IMR-90 (cell line): ENCODE measurements around the gene PARP1. TPM values are rescaled to one million over a fixed set of nuclear protein-coding genes. Genes with fewer than 3 reads are reported as not detected.

Experiments
- ATAC-seq: fragments of 200-7000 bp; cut with Tn5 transposase; 2 replicates; pipeline ENCODE4 v1.9.1; 2020; ENCODE audit warnings: low read depth, mild to moderate bottlenecking, moderate library complexity
- BruUV-seq: library from RNA; stranded (reverse); fragments of 400-500 nt; replicated peaks from 2 replicates; lab custom pipeline; 2021; lab: Mats Ljungman, UMichigan
- CTCF ChIA-PET: fragments of 300-600 bp; formaldehyde crosslinking; extraction: SDS; loops from one replicate; lab custom pipeline; 2021; ENCODE audit warnings: antibody characterized with exemption; lab: Yijun Ruan, JAX
- POLR2A ChIA-PET: fragments of 300-600 bp; sonication (Branson Sonifier 250); formaldehyde crosslinking; loops from one replicate; lab custom pipeline; 2022; ENCODE audit warnings: antibody characterized with exemption; ENCODE audit not compliant: unreplicated experiment; lab: Charles Lee
- DNase-seq: peaks from one replicate; pipeline ENCODE4 v3.0.0; 2013
- H2AFZ ChIP-seq: replicated peaks from 2 replicates; pipeline ENCODE3; 2013; ENCODE audit warnings: low read length, mild to moderate bottlenecking; ENCODE audit not compliant: poor library complexity
- H2AK5ac ChIP-seq: 2 replicates; pipeline ENCODE4 v1.6.1; 2013; ENCODE audit warnings: low read depth, low read length, inconsistent platforms
- H2AK9ac ChIP-seq: replicated peaks from 2 replicates; pipeline ENCODE3; 2013; ENCODE audit warnings: mild to moderate bottlenecking, low read depth, low read length, moderate library complexity; ENCODE audit not compliant: poor library complexity
- H2BK120ac ChIP-seq: 2 replicates; pipeline ENCODE4 v1.6.1; 2013; ENCODE audit warnings: low read depth, low read length, inconsistent platforms
- H2BK15ac ChIP-seq: 3 replicates; pipeline ENCODE4 v1.6.1; 2013; ENCODE audit warnings: low read depth, low read length, inconsistent platforms
- H2BK20ac ChIP-seq: 2 replicates; pipeline ENCODE4 v1.6.1; 2013; ENCODE audit warnings: low read depth, mild to moderate bottlenecking, inconsistent platforms, low read length, moderate library complexity
- H2BK5ac ChIP-seq: 2 replicates; pipeline ENCODE4 v1.6.1; 2013; ENCODE audit warnings: mild to moderate bottlenecking, low read depth, low read length, inconsistent platforms; ENCODE audit not compliant: poor library complexity, severe bottlenecking
- H3K14ac ChIP-seq: replicated peaks from 2 replicates; pipeline ENCODE4 v1.6.1; 2013; ENCODE audit warnings: low read depth, low read length, inconsistent platforms
- H3K18ac ChIP-seq: 2 replicates; pipeline ENCODE4 v1.6.1; 2013; ENCODE audit warnings: low read depth, low read length, control low read depth
- H3K23ac ChIP-seq: 2 replicates; pipeline ENCODE4 v1.6.1; 2013; ENCODE audit warnings: low read depth, low read length, inconsistent platforms
- H3K27ac ChIP-seq: 2 replicates; pipeline ENCODE4 v1.5.1; 2013; ENCODE audit warnings: mild to moderate bottlenecking, control low read depth, low read length; ENCODE audit not compliant: insufficient read depth
- H3K27me3 ChIP-seq: 2 replicates; pipeline ENCODE4 v1.6.1; 2013; ENCODE audit warnings: low read length; ENCODE audit not compliant: control insufficient read depth, insufficient read depth
- H3K36me3 ChIP-seq: 2 replicates; pipeline ENCODE4 v1.6.1; 2013; ENCODE audit warnings: low read length, mixed read lengths; ENCODE audit not compliant: control insufficient read depth, insufficient read depth
- H3K4ac ChIP-seq: 2 replicates; pipeline ENCODE4 v1.6.1; 2013; ENCODE audit warnings: low read depth, low read length, inconsistent platforms
- H3K4me1 ChIP-seq: 2 replicates; pipeline ENCODE4 v1.6.1; 2013; ENCODE audit warnings: low read length, mixed read lengths; ENCODE audit not compliant: control insufficient read depth, insufficient read depth
- H3K4me2 ChIP-seq: 2 replicates; pipeline ENCODE4 v1.6.1; 2013; ENCODE audit warnings: low read depth, mild to moderate bottlenecking, control low read depth, low read length, moderate library complexity
- H3K4me3 ChIP-seq: 2 replicates; pipeline ENCODE4 v1.5.1; 2013; ENCODE audit warnings: low read depth, mild to moderate bottlenecking, control low read depth, low read length, moderate library complexity; ENCODE audit not compliant: insufficient read depth
- H3K56ac ChIP-seq: 2 replicates; pipeline ENCODE4 v1.6.1; 2013; ENCODE audit warnings: low read length, inconsistent platforms; ENCODE audit not compliant: insufficient read depth; ENCODE audit errors: extremely low read depth
- H3K79me1 ChIP-seq, 2 experiments: 2 replicates each; pipeline ENCODE4 v1.6.1; 2013; ENCODE audit warnings: low read length in 2 of 2, inconsistent platforms in 1 of 2, low read depth in 1 of 2
- H3K9ac ChIP-seq: 2 replicates; pipeline ENCODE4 v1.6.1; 2013; ENCODE audit warnings: low read depth, low read length, control low read depth
- H3K9me1 ChIP-seq: 2 replicates; pipeline ENCODE4 v1.6.1; 2013; ENCODE audit warnings: low read length, inconsistent platforms; ENCODE audit not compliant: insufficient read depth
- H3K9me3 ChIP-seq: 2 replicates; pipeline ENCODE4 v1.6.1; 2013; ENCODE audit warnings: low read length; ENCODE audit not compliant: control insufficient read depth, insufficient read depth
- H4K20me1 ChIP-seq: 2 replicates; pipeline ENCODE4 v1.6.1; 2013; ENCODE audit warnings: low read length, inconsistent platforms; ENCODE audit not compliant: insufficient read depth
- H4K5ac ChIP-seq: 2 replicates; pipeline ENCODE4 v1.6.1; 2013; ENCODE audit warnings: mild to moderate bottlenecking, low read depth, low read length, control low read depth
- H4K8ac ChIP-seq, 2 experiments: 2 replicates each; pipeline ENCODE4 v1.6.1; 2013; ENCODE audit warnings: low read depth in 2 of 2, low read length in 2 of 2, control low read depth in 1 of 2, inconsistent platforms in 1 of 2
- H4K91ac ChIP-seq: 2 replicates; pipeline ENCODE4 v1.6.1; 2013; ENCODE audit warnings: low read depth, low read length, inconsistent platforms; ENCODE audit not compliant: insufficient read depth
- BHLHE40 ChIP-seq: fragments of 150-350 bp; IDR thresholded peaks from 2 replicates; pipeline ENCODE4 v1.6.1; 2016; ENCODE audit warnings: mild to moderate bottlenecking, low read depth, low read length
- CEBPB ChIP-seq: IDR thresholded peaks from 2 replicates; pipeline ENCODE4 v1.6.1; 2012; ENCODE audit warnings: low read depth, low read length, improper control_type of control experiment
- CHD1 ChIP-seq: IDR thresholded peaks from 2 replicates; pipeline ENCODE4 v1.6.1; 2012; ENCODE audit warnings: low read depth, low read length, improper control_type of control experiment
- ELK1 ChIP-seq: fragments of 150-350 bp; IDR thresholded peaks from 2 replicates; pipeline ENCODE4 v1.6.1; 2016; ENCODE audit warnings: low read depth, mild to moderate bottlenecking, low read length, moderate library complexity, borderline replicate concordance
- FOS ChIP-seq: fragments of 150-350 bp; IDR thresholded peaks from 2 replicates; pipeline ENCODE4 v1.6.1; 2016; ENCODE audit warnings: low read depth, low read length
- MAFK ChIP-seq: IDR thresholded peaks from 2 replicates; pipeline ENCODE4 v1.6.1; 2012; ENCODE audit warnings: low read depth, low read length, improper control_type of control experiment
- MAZ ChIP-seq: IDR thresholded peaks from 2 replicates; pipeline ENCODE4 v1.6.1; 2012; ENCODE audit warnings: low read depth, mild to moderate bottlenecking, low read length, improper control_type of control experiment, moderate library complexity, borderline replicate concordance
- MXI1 ChIP-seq: IDR thresholded peaks from 2 replicates; pipeline ENCODE4 v1.6.1; 2012; ENCODE audit warnings: low read depth, mild to moderate bottlenecking, low read length, moderate library complexity, borderline replicate concordance
- NFE2L2 ChIP-seq: fragments of 150-350 bp; IDR thresholded peaks from 2 replicates; pipeline ENCODE4 v1.6.1; 2016; ENCODE audit warnings: low read depth, mild to moderate bottlenecking, low read length
- POLR2A ChIP-seq: IDR thresholded peaks from 2 replicates; pipeline ENCODE4 v1.6.1; 2012; ENCODE audit warnings: mild to moderate bottlenecking, low read depth, low read length
- RAD21 ChIP-seq: IDR thresholded peaks from 2 replicates; pipeline ENCODE4 v1.6.1; 2012; ENCODE audit warnings: low read length, improper control_type of control experiment
- RCOR1 ChIP-seq: IDR thresholded peaks from 2 replicates; pipeline ENCODE4 v1.6.1; 2012; ENCODE audit warnings: mild to moderate bottlenecking, low read length, improper control_type of control experiment; ENCODE audit not compliant: insufficient replicate concordance
- RFX5 ChIP-seq: IDR thresholded peaks from 2 replicates; pipeline ENCODE4 v1.8.0; 2012; ENCODE audit warnings: low read depth, mild to moderate bottlenecking, low read length, moderate library complexity
- SMC3 ChIP-seq: fragments of 150-350 bp; IDR thresholded peaks from 2 replicates; pipeline ENCODE4 v1.6.1; 2016; ENCODE audit warnings: low read depth, mild to moderate bottlenecking, antibody characterized with exemption, low read length, moderate library complexity
- WGBS, 2 experiments: methylation state at CpG; one replicate each; pipeline versions ENCODE4 v1.1.5 to v1.1.7; 2013; ENCODE audit warnings: missing lambda C conversion rate in 2 of 2; ENCODE audit not compliant: insufficient read length in 1 of 2; ENCODE audit errors: extremely low coverage in 2 of 2; 5-methylcytosine and 5-hydroxymethylcytosine counted together
- dilution Hi-C: fragments of 300-500 bp; cut with HindIII; formaldehyde crosslinking; loops from one replicate; pipeline ENCODE4 v1.14.3; 2018; ENCODE audit warnings: low sequenced_read_pairs; ENCODE audit not compliant: unreplicated experiment
- in situ Hi-C: fragments of 300-500 bp; cut with MboI; formaldehyde crosslinking; loops from 3 replicates; pipeline ENCODE4 v1.14.3; 2019; ENCODE audit warnings: low sequenced_read_pairs, inconsistent platforms, mixed read lengths
- intact Hi-C: fragments of 100-400 bp; cut with micrococcal nuclease; formaldehyde crosslinking; loops from 2 replicates; pipeline ENCODE4 v1.10.0; 2022
- polyA plus RNA-seq, 3 experiments: library from polyadenylated mRNA; depleted of rRNA; stranded (reverse); fragments of >200 nt; gene quantifications; 2 replicates each; pipeline ENCODE4 v1.2.3, GENCODE V29; 2012; ENCODE audit warnings: low replicate concordance in 1 of 3
- total RNA-seq: library from RNA; depleted of rRNA; stranded (reverse); fragments of >200 nt; gene quantifications from 2 replicates; pipeline ENCODE4 v1.2.3, GENCODE V29; 2012
- TF ChIP-seq, protein P1 (sequence below): fragments of 150-350 bp; IDR thresholded peaks from 2 replicates; pipeline ENCODE4 v1.6.1; 2017; ENCODE audit warnings: mild to moderate bottlenecking, antibody characterized with exemption, low read length, low read depth

Gene PARP1
- total and polyA plus RNA-seq, 2 of the 4 experiments (the other 2 are of a cell fraction): 86.5 to 105 TPM

DNA sequence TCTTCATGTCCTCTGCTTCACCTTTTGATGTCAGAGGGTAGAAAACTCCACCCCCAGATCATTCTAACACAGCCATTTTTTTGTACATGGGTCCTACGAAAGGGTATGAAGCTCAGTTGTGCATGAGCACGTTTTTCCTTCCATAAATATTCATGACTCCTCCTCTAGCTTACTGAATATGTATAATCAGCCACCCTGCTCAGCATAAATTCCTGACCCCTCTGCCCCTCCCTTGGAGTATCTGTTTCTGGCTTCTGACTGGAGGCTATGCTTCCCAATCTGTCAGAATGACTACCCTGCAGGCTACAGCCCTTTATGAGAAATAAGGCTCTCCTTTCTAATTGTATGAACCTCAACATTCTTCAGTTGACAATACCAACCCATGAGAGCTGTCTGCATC, 42.8 kb upstream of the PARP1 start:
- no peaks in the 10 kb centered on the region for H3K9me3 ChIP-seq

More for the DNA sequence above, 42.8 kb upstream of the PARP1 start:
- Histone ChIP-seq H4K20me1 (no peaks in the 10 kb centered on the region), H3K4me1 (no peaks in the 10 kb centered on the region), H3K9ac (no peak overlapping the region), H2BK120ac (no peak overlapping the region), H4K8ac (no peak overlapping the region), H2BK5ac (no peak overlapping the region), H3K23ac (no peak overlapping the region), H3K4me3 (no peak overlapping the region), H4K91ac (no peak overlapping the region), H4K5ac (no peak overlapping the region), H3K4ac (no peak overlapping the region), H3K27ac (no peak overlapping the region), H3K27me3 (peaks cover 12% of the 10 kb centered on the region), H2AK9ac (no peak overlapping the region), H2AK5ac (no peak overlapping the region), H3K9me1 (no peaks in the 10 kb centered on the region), H3K4me2 (no peak overlapping the region), H3K18ac (no peak overlapping the region), H3K14ac (no peak overlapping the region), H2BK15ac (no peak overlapping the region), H3K56ac (no peak overlapping the region), H3K36me3 (no peaks in the 10 kb centered on the region), H2AFZ (no peak overlapping the region), H2BK20ac (no peak overlapping the region), H3K79me1 (no peaks in the 10 kb centered on the region)
- no CpG with 5 or more reads among the region's 2 CpGs for WGBS, 2 experiments
- DNase-seq (no peak), ATAC-seq (no peak)
- ChIA-PET CTCF (no interaction called here), POLR2A (no interaction called here)
- intact Hi-C loops (no loop called here), dilution Hi-C loops (no loop called here), in situ Hi-C loops (no loop called here)
- no TSS peak for BruUV-seq
- TF ChIP-seq RFX5: no peak
- TF ChIP-seq MAFK: no peak
- no peak for TF ChIP-seq CEBPB
- no peak for TF ChIP-seq RAD21
- TF ChIP-seq NFE2L2: no peak
- no peak for TF ChIP-seq FOS
- no peak for TF ChIP-seq POLR2A
- TF ChIP-seq ELK1: no peak
- no peak for TF ChIP-seq CHD1
- no peak for TF ChIP-seq RCOR1
- no peak for TF ChIP-seq MAZ
- TF ChIP-seq MXI1: no peak
- TF ChIP-seq, protein P1, sequence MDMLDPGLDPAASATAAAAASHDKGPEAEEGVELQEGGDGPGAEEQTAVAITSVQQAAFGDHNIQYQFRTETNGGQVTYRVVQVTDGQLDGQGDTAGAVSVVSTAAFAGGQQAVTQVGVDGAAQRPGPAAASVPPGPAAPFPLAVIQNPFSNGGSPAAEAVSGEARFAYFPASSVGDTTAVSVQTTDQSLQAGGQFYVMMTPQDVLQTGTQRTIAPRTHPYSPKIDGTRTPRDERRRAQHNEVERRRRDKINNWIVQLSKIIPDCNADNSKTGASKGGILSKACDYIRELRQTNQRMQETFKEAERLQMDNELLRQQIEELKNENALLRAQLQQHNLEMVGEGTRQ: no peak
- TF ChIP-seq BHLHE40: no peak
- no peak for TF ChIP-seq SMC3
